Right cardiac atrium (tissue), 5 donors: Measurements from ENCODE around the gene CEMIP. TPM values are rescaled to one million over a fixed set of nuclear protein-coding genes. Genes with fewer than 3 reads are reported as not detected.

Experiments used
- ATAC-seq, 2 donors: fragments of 200-7000 bp; cut with Tn5 transposase; one replicate each; pipeline versions ENCODE4 v1.8.0 to v1.9.1; 2020; ENCODE audit warnings: moderate library complexity in 2 of 2, mild to moderate bottlenecking in 1 of 2
- DNase-seq, 3 donors: peaks; one replicate each; pipeline ENCODE4 v3.0.0-alpha.2; 2020
- H3K27ac ChIP-seq: one replicate; pipeline ENCODE4 v1.5.1; 2013; ENCODE audit warnings: mild to moderate bottlenecking, low read length, control low read depth, moderate library complexity
- H3K27me3 ChIP-seq: one replicate; pipeline ENCODE4 v1.6.1; 2013; ENCODE audit not compliant: control insufficient read depth, insufficient read depth
- H3K4me1 ChIP-seq: one replicate; pipeline ENCODE4 v1.6.1; 2013; ENCODE audit warnings: low read length; ENCODE audit not compliant: control insufficient read depth, insufficient read depth
- H3K4me3 ChIP-seq: one replicate; pipeline ENCODE4 v1.5.1; 2013; ENCODE audit warnings: low read length, control low read depth
- H3K9me3 ChIP-seq: one replicate; pipeline ENCODE4 v1.6.1; 2013; ENCODE audit warnings: low read length; ENCODE audit not compliant: control insufficient read depth
- WGBS: extraction: QIAGEN DNeasy Blood & Tissue Kit; methylation state at CpG from one replicate; pipeline ENCODE4 v1.1.7; 2013; 5-methylcytosine and 5-hydroxymethylcytosine counted together
- intact Hi-C, 4 donors: fragments of 100-400 bp; cut with DNase I; formaldehyde crosslinking; loops; one replicate each; pipeline versions ENCODE4 v1.11.0 to v1.14.0; 2022 to 2023
- polyA plus RNA-seq: library from polyadenylated mRNA; stranded (reverse); fragments of 200-250 nt; gene quantifications from one replicate; pipeline ENCODE4 v1.2.3, GENCODE V29; 2013
- total RNA-seq, 4 donors: library from RNA; stranded (reverse); fragmentation: NEBNext Ultra II Directional; extraction: Animal tissue kit (Norgen Biotek cat#: 25700); gene quantifications; one replicate each; pipeline ENCODE4 v1.2.1, GENCODE V29; 2021
- donor health status: healthy with polysubstance abuse.
- donor health status: DM: no; HTN: yes; CAD: no.
- donor health status: DM: no; HTN: no; CAD: no.
- donor health status: DM: no; HTN: yes; CAD: no; lungs with severe emphysema.
- donor health status: DM: yes; HTN: yes; CAD: no.

CEMIP gene
- total and polyA plus RNA-seq, 5 donors, result 0.23 to 3.9 (median 2.6) TPM

DNA sequence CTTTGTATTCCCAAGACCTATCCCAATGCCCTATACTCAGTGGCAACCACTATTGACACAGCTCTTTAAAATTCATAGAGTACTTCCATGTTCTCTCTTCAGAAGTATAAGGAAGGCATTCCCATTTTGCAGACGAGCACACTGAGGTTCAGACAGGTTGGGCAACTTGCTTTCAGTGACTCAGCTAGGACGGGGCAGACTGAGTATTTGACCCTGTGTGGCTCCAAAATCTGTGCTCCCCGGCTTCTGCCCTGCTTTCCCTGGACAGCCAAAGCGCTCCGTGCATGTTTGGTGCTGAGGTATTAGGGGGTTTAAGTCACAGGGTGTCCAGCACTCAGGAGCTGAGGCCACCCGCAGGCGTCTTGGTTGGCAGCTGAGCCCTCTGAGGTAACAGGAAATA is 59.5 kb downstream of the CEMIP start:
- no peak overlapping the region for H3K27ac ChIP-seq
- H3K4me1 ChIP-seq, result no peaks in the 10 kb centered on the region
- no peak overlapping the region for H3K4me3 ChIP-seq
- intact Hi-C loops, result no loop called here
- H3K9me3 ChIP-seq, result no peaks in the 10 kb centered on the region
- H3K27me3 ChIP-seq, result no peaks in the 10 kb centered on the region
- DNase-seq (no peak), ATAC-seq (no peak)
- WGBS, result 84% methylated on average over 7 of the region's 7 CpGs

DNA sequence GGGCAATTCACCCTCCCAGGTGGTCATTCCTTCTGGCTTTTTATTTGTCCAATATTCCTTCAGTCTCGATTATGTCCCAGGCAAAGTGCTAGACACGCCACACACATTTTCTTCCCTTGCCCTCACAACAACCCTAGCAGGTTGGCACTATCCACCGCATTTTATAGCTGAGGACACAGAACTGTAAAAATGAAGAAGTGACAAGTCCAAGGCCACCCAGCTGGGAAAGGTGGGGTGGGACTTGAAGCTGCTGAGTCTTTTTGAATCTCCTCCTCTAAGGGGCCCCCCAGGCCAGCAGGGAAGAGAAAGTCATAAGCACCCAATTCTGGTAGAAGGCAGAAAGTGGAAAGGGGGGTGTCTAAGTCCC is 60.6 kb downstream of the CEMIP start:
- no peak overlapping the region for H3K4me3 ChIP-seq
- no peaks in the 10 kb centered on the region for H3K4me1 ChIP-seq
- intact Hi-C loops, result no loop called here
- no peak overlapping the region for H3K27ac ChIP-seq
- H3K27me3 ChIP-seq, result no peaks in the 10 kb centered on the region
- 90% methylated on average over 3 of the region's 3 CpGs for WGBS
- H3K9me3 ChIP-seq, result no peaks in the 10 kb centered on the region
- no peak for DNase-seq
- no peak for ATAC-seq

DNA sequence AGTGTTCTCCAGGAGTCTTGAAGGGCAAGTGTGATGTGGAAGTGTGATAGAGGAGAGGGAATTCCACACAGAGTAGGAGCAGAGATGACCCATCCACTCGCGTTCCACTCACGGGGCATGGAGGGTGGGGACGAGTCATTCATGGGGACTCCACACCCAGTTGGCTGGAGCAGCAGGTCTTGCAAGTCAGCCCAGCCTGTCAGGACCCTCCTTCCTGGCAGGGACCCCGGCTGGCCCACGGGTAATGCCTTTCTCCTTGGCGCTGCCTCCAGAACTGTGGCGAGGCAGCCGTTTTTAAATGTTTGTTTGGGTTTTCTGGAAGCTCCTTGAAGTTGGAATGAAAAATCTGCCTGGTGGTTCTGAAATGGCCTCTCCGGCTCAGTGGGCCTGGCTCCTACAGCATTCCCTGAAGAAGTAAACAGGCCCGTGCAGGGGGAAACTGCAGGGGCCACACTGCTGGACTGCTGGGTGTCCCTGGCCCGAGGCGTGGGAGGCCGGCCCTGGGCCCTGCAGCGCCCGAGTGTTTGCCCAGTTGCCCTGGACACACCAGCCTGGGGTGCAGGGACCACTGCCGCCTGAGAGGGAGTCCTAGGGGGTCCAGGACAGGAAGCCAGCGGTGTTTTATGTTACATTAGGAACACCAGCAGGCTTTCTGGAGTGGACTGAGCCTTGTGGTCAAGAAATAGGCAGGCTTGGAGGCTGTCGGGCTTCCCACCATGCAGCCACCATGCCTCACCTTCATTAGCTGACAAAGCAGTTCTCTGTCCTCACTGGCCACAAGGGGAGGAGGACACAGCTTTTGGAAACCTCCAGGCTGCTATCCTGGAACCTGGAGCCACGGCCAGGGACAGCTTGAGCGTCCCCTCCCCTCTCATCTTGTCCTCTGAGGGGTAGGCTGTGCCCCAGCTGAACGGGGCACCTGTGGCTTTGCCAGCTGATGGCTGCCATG is 61.3 kb downstream of the CEMIP start:
- WGBS, result 82% methylated on average over 22 of the region's 22 CpGs

DNA sequence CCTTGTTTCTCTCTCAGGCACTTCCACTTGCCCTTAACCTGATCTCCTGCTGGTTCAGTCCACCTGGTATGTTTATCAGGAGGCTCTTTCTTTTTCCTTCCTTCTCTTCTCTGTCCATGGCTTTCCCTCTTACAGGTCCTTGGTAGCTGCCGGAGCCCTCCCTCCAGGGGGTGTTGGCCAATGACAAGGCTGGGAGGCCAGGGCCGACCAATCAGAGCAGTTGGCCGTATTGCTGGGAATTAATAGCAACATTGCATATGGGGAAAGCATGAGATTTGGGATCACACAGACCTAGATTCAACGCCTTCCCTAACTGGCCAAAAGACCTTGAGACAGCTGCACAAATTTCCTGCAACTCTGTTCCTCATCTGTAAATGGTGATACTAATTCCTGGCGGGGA is 62.4 kb downstream of the CEMIP start:
- no peak overlapping the region for H3K4me3 ChIP-seq
- 91% methylated on average over 5 of the region's 5 CpGs for WGBS
- ATAC-seq (no peak), DNase-seq (no peak)
- H3K4me1 ChIP-seq, result no peaks in the 10 kb centered on the region
- H3K27ac ChIP-seq, result no peak overlapping the region
- H3K27me3 ChIP-seq, result no peaks in the 10 kb centered on the region
- H3K9me3 ChIP-seq, result no peaks in the 10 kb centered on the region
- intact Hi-C loops, result no loop called here

More for the DNA sequence above, 61.3 kb downstream of the CEMIP start:
- Histone ChIP-seq H3K4me1 (no peaks in the 10 kb centered on the region), H3K27me3 (no peaks in the 10 kb centered on the region), H3K9me3 (no peaks in the 10 kb centered on the region), H3K27ac (no peak overlapping the region), H3K4me3 (no peak overlapping the region)
- intact Hi-C loops, result no loop called here
- ATAC-seq, result no peak
- peak; percentile 31 to 70 (median 68) for DNase-seq

DNA sequence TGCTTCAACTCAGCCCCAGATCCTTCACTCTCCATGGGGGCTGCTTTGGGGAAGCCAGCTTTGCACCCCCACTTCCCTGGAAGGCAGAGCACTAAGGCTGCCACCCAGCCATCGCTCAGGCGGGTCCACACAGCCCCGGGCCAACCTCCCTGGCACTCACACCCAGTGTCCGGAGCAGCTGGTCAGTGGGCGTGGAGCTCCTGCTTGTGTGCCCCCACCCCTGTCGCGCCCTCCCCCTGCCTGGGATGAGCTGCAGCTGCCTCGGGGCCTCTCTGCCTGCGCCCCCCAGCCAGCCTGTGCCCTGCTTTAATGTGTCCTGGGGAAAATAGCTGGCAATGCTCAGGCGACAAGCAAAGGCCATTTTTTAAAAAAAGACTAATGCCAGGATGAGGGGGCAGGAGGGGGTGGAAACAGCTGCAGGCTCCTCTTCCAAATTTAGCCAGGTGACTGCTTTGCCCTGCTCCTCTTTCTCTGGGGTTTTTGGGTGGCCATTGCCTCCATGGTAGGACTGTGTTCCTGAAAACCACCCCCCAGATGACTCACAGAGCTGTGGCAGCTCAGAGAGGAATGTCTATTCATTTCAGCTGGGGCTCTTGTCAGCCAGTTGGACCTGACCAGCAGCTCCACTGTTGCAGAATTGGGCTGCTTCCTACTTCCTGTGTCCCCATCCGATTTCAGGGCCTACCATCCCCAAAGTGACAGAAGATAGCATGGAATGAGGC is 65.0 kb downstream of the CEMIP start:
- intact Hi-C loops, result no loop called here
- DNase-seq (no peak), ATAC-seq (no peak)
- Histone ChIP-seq H3K27me3 (no peaks in the 10 kb centered on the region), H3K4me1 (no peaks in the 10 kb centered on the region), H3K27ac (no peak overlapping the region), H3K4me3 (no peak overlapping the region), H3K9me3 (no peaks in the 10 kb centered on the region)
- 79% methylated on average over 11 of the region's 11 CpGs for WGBS

DNA sequence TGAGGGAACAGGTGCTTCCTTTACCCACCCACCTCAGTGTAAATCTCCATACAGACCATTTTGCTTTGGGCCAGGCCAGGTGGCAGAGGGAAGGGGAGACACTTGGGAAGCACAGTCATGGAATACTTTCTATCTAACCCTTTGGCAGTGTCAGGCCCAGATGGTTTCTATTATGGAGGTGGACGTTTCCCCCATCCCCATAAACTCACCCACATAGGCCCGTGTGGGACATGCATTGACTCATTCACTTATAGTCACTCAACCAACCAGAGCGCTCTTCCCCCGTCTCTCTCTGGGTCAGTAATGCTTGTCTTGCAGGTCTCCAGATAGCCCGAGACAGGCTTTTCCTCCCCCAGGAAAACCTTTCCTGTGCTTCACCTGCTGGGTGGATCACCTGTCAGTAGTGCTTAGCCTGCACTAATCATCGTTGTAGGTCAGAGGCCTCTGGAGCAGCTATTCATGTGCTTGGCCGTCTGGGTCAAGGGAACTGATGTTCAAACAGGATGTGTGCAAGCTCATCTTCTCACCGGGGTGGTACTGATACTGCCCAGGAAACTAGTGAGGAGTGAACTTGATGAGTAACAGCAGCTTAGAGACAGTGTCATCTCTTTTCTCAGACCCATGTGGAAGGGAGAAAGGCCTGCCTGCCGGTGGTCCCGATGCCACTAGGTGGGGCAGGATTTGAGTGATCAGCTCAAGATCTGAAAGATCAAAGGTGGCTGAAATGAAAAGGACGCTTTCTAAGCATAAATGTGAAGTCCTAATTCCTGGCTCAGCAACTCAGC is 67.1 kb downstream of the CEMIP start:
- no peaks in the 10 kb centered on the region for H3K4me1 ChIP-seq
- 64% methylated on average over 11 of the region's 11 CpGs for WGBS
- no peak for ATAC-seq
- H3K9me3 ChIP-seq, result no peaks in the 10 kb centered on the region
- H3K27me3 ChIP-seq, result no peaks in the 10 kb centered on the region
- intact Hi-C loops, result no loop called here
- no peak overlapping the region for H3K4me3 ChIP-seq
- no peak overlapping the region for H3K27ac ChIP-seq
- no peak for DNase-seq

DNA sequence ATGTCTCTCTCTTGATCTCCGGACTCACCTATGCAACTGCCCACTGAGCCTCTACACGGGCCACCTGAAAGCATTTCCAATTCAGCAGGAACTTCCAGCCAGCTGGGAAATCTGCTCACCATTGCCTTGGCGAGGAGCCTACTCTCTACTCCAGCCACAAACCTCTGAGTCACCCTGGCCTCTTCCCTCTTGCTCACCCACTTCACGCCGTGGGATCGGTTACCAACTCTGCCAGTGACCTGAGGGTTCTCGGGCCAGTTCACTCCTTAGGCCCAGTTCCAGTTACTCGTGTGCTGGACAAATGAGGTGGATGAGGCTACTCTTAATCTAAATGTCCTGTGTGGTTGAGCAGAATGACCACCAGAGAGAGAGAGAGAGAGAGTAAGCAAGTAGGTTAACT is 70.1 kb downstream of the CEMIP start:
- H3K4me3 ChIP-seq, result no peak overlapping the region
- H3K9me3 ChIP-seq, result no peaks in the 10 kb centered on the region
- 54% methylated on average over 8 of the region's 8 CpGs for WGBS
- H3K27ac ChIP-seq, result no peak overlapping the region
- ATAC-seq (peak; percentile 36 to 53), DNase-seq (peak in 1 of 3 donors; percentile 41)
- H3K27me3 ChIP-seq, result no peaks in the 10 kb centered on the region
- intact Hi-C loops, result no loop called here
- H3K4me1 ChIP-seq, result no peaks in the 10 kb centered on the region

DNA sequence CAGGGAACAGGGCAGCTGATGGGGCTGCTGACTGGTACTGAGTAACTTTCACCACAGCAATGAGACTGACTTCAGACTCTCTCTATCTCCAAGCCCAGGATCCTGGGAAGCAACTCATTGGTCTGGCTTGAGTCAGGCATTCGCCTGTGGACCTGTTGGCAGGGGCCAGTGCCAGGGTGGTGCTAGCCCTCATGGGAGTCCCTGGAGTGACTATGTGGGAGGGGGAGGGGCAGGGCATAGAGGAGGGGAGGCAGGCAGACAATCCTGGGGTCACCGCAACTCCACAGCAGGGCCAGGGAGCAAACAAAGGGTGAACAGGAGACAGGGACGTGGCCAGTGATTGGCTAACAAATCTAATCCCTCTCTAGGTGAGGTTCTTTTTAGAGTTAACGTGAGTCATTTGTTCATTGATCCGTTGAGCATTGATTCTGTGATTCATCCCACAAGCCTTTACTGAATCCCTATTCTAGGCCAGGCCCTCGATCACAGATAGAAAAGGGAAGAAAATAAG is 71.8 kb downstream of the CEMIP start:
- DNase-seq (no peak), ATAC-seq (no peak)
- no peaks in the 10 kb centered on the region for H3K9me3 ChIP-seq
- H3K27me3 ChIP-seq, result no peaks in the 10 kb centered on the region
- intact Hi-C loops, result no loop called here
- H3K4me3 ChIP-seq, result no peak overlapping the region
- H3K4me1 ChIP-seq, result no peaks in the 10 kb centered on the region
- WGBS, result 91% methylated on average over 6 of the region's 6 CpGs
- no peak overlapping the region for H3K27ac ChIP-seq

DNA sequence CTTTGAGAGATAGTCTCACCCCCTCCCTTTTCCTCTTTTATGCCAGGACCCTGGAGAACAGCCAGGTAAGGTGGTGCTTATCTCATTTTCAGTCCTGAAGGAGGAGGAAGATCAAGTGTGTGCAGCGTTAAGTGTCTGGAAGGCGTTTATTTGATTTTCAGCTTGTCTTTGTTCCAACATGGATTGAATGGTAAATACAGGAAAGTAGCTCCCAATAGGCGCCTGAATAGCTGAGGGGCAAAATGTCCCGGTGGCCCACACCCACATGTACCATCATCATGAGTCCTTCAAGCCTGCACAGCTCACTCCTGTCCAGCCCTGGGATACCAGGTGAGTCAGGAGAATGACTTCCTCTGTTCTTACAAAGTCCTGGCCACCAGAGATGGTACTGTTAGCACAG is 73.5 kb downstream of the CEMIP start:
- Histone ChIP-seq H3K4me1 (peaks cover 4% of the 10 kb centered on the region), H3K4me3 (no peak overlapping the region), H3K27me3 (no peaks in the 10 kb centered on the region), H3K27ac (no peak overlapping the region), H3K9me3 (no peaks in the 10 kb centered on the region)
- WGBS, result 76% methylated on average over 4 of the region's 4 CpGs
- intact Hi-C loops, result no loop called here
- ATAC-seq, result no peak
- no peak for DNase-seq

DNA sequence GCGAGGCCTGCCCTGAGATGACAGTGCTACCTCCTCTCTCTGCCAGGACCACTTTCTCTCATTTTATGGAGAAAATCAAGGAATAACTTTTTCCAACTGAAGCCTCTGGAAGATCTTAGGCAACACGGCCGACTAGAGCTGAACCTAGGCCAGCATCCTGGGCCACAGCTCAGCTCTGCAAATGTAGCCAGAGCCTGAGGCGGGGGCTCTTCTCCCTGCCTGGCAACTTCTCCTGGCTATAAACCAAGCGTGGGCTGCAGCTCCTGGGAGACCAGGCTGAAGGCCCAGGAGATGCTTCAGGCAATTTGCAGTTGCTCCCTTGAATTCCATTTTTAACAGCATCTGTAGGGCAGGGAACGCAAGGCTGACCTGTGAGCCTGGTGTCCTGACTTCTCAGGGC is 74.9 kb downstream of the CEMIP start:
- peak in 1 of 2 donors; percentile 46 for ATAC-seq
- H3K27me3 ChIP-seq, result no peaks in the 10 kb centered on the region
- WGBS, result 59% methylated on average over 6 of the region's 6 CpGs

More for the DNA sequence above, 74.9 kb downstream of the CEMIP start:
- Histone ChIP-seq H3K4me1 (peaks cover 4% of the 10 kb centered on the region), H3K27ac (no peak overlapping the region), H3K4me3 (no peak overlapping the region), H3K9me3 (no peaks in the 10 kb centered on the region)
- intact Hi-C loops, result no loop called here
- peak in 2 of 3 donors; percentile 20 to 73 for DNase-seq
